Uterus (tissue), 4 donors: Measurements from ENCODE around the gene SDK2. TPM values are rescaled to one million over a fixed set of nuclear protein-coding genes. Genes with fewer than 3 reads are reported as not detected.

Experiments used
- DNase-seq, 2 donors: peaks; one replicate each; pipeline ENCODE4 v3.0.0-alpha.2; 2019 to 2020
- H3K27ac ChIP-seq, 2 donors: fragments of 200-600 bp; sonication (generic); 1 replicate in 1 of 2; 2 replicates in 1 of 2; pipeline ENCODE4 v1.5.1; 2016 to 2018
- H3K27me3 ChIP-seq, 2 donors: fragments of 200-600 bp; sonication (generic); one replicate each; pipeline ENCODE4 v1.5.1; 2018 to 2019; ENCODE audit warnings: control low read depth in 1 of 2
- H3K36me3 ChIP-seq, 2 donors: fragments of 200-600 bp; sonication (generic); one replicate each; pipeline ENCODE4 v1.5.1; 2019; ENCODE audit warnings: control low read depth in 1 of 2
- H3K4me1 ChIP-seq, 2 donors: fragments of 200-600 bp; sonication (generic); one replicate each; pipeline ENCODE4 v1.5.1; 2018 to 2019; ENCODE audit warnings: control low read depth in 1 of 2
- H3K4me3 ChIP-seq, 2 donors: fragments of 200-600 bp; sonication (generic); 1 replicate in 1 of 2; 2 replicates in 1 of 2; pipeline ENCODE4 v1.5.1; 2018 to 2019; ENCODE audit warnings: mild to moderate bottlenecking in 1 of 2
- H3K9me3 ChIP-seq, 2 donors: fragments of 200-600 bp; sonication (generic); one replicate each; pipeline ENCODE4 v1.5.1; 2019; ENCODE audit warnings: control low read depth in 1 of 2
- CTCF ChIP-seq, 4 experiments: fragments of 200-600 bp in 2 of 4; fragments of 450-650 bp in 2 of 4; sonication (generic) in 2 of 4; IDR thresholded peaks; one replicate each; pipeline ENCODE4 v1.5.1; 2016 to 2019; ENCODE audit warnings: antibody characterized with exemption in 4 of 4, mild to moderate bottlenecking in 2 of 4, moderate library complexity in 1 of 4
- POLR2A ChIP-seq, 2 donors: fragments of 450-650 bp; IDR thresholded peaks; one replicate each; pipeline ENCODE4 v1.6.1; 2016; ENCODE audit warnings: antibody characterized with exemption in 2 of 2, mild to moderate bottlenecking in 1 of 2, moderate library complexity in 1 of 2
- intact Hi-C: fragments of 100-400 bp; cut with DNase I; formaldehyde crosslinking; loops from one replicate; pipeline ENCODE4 v1.15.1; 2023; ENCODE audit warnings: low total_unique reads
- total RNA-seq, 4 donors: library from RNA; depleted of rRNA in 3 of 4; stranded (reverse); fragments of >200 nt in 3 of 4; gene quantifications; one replicate each; pipeline versions ENCODE4 v1.1.0 to v1.2.4, GENCODE V29; 2014 to 2023
- donor health status: DM: yes; HTN: yes; CAD: no.

SDK2 gene
- total RNA-seq, 4 donors from 2014 or later: 1.1 to 5.0 TPM; not detected in 2

DNA sequence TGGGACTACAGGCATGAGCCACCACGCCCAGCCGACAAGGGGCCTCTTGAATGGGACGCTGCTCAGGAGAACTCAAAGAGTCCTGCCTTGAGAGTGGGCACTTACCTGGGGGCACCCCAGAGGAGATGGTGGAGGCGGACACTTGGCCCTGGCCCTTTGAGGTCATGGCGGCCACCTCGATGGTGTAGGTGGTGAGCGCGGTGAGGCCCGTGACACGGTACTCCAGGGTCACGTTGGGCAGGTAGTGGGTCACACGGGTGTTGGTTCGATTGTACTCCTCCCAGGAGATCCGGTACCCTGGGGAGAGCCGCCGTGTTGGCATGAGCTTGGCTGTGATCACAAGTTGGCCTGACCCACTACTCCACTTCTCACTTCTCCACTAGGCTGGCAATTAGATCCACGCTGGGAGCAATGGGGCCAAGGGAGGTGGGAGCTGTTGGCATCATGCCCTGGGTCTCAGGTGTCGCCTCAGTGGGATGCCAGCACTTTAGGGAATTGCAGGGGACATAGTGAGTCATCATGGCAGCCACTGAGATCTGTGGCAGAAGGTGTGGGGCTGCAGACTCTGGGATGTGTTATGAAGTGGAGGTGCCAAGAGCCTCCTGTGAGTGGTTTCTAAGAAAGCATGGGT lies 243.2 kb downstream of the SDK2 start:
- Histone ChIP-seq H3K36me3 (no peaks in the 10 kb centered on the region), H3K9me3 (no peaks in the 10 kb centered on the region), H3K4me3 (no peak overlapping the region), H3K4me1 (no peaks in the 10 kb centered on the region), H3K27ac (no peak overlapping the region), H3K27me3 (no peaks in the 10 kb centered on the region)
- TF ChIP-seq CTCF (IDR thresholded peaks at IDR 0.05) (no peak), POLR2A (IDR thresholded peaks at IDR 0.05) (no peak)
- DNase-seq: no peak
- intact Hi-C loops: no loop called here

DNA sequence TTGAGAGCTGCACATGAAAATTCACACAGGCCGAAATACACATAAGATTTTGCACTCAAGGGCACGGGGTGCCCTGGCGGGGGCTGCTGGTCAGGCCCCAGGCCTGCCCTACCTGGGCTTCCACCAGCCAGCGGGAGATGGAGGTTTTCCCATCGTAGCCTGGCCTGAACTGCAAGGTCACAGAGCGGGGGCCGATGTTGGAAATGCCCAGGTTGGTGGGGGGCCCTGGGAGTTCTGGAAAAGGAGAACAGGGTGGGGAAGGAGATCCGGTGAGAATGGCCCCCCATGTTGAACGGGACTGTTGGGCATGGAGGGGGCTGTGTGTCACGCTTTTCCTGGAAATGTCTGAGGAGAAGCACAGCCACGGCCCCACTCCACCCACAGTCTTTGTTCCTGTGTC lies 245.2 kb downstream of the SDK2 start:
- DNase-seq: no peak
- intact Hi-C loops: no loop called here
- Histone ChIP-seq H3K4me3 (no peak overlapping the region), H3K27ac (no peak overlapping the region), H3K4me1 (no peaks in the 10 kb centered on the region), H3K27me3 (no peaks in the 10 kb centered on the region), H3K36me3 (no peaks in the 10 kb centered on the region), H3K9me3 (no peaks in the 10 kb centered on the region)
- TF ChIP-seq POLR2A (IDR thresholded peaks at IDR 0.05): no peak
- no peak for TF ChIP-seq CTCF (IDR thresholded peaks at IDR 0.05)

DNA sequence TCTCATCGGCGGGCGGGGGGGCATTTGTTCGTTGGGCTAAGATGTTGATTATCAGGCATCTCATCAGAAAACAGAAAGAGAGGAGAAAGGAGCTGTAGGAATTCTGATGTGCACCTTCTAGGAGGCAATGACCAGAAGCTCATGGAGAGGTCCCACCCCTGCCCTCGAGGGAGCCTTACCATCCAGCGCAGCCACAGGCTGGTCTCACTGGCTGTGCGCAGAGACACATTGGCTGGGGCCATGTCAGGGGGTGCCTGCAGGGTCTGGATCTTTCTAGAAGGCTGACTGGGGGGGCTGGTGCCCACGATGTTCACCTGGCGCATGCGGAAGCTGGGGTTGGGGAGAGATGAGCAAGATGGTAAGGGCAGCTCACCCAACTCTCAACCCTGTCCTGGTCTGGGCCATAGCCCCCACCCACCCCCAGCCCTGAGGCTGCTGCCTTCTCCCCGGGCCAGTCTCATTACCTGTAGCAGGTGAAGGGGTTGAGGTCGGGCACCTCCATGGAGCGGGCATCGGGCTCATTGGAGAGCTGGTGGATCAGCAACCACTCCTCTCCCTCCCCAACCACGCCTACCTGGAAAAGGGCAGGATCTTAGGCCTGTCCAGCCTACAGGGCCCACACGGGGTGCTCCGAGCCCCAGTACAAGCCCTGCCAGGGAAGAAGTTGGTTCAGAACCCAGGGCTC lies 246.2 kb downstream of the SDK2 start:
- no peak overlapping the region for H3K4me3 ChIP-seq
- intact Hi-C loops: no loop called here
- H3K9me3 ChIP-seq: no peaks in the 10 kb centered on the region
- H3K4me1 ChIP-seq: no peaks in the 10 kb centered on the region
- H3K36me3 ChIP-seq: no peaks in the 10 kb centered on the region
- TF ChIP-seq POLR2A (IDR thresholded peaks at IDR 0.05) (no peak), CTCF (IDR thresholded peaks at IDR 0.05) (no peak)
- H3K27me3 ChIP-seq: no peaks in the 10 kb centered on the region
- no peak for DNase-seq
- no peak overlapping the region for H3K27ac ChIP-seq

GRCh38 chr17:73397278-73397826 lies 246.9 kb downstream of the SDK2 start:
- no peak for DNase-seq
- Histone ChIP-seq H3K27me3 (no peaks in the 10 kb centered on the region), H3K9me3 (no peaks in the 10 kb centered on the region), H3K4me3 (no peak overlapping the region), H3K4me1 (no peaks in the 10 kb centered on the region), H3K36me3 (no peaks in the 10 kb centered on the region), H3K27ac (no peak overlapping the region)
- TF ChIP-seq POLR2A (IDR thresholded peaks at IDR 0.05) (no peak), CTCF (IDR thresholded peaks at IDR 0.05) (no peak)
- intact Hi-C loops: no loop called here
